ENCODE results near the gene FPR3.

Gene FPR3

DNA sequence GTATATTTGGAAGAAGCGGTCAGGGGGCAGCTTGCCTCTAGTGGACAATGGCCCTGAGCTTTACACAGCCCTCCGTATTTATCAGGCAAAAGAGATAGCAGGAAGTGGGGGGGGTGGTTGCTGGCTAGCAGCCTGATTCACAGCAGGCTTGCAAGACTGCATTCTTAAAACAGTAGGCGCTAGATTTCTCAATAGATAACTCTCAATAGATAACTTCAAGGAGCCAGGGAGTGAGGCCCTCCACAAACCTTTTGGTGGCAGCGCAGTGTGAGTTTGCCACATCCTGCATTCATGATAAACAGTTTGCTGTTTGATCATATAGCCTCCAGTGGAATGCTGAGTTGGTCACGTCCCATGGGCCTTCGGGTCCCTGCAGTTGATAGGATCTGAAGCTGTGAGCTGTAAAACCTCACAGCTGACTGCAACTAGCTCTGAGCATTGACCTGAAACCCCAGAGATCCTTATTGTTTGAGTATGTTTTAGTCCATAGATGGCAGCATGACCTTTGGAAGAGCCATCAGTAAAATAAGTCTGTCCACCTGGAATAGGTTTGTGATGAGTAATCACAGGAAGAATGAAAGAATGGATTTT lies 12.2 kb downstream of the FPR3 start:
- DNase-seq (ENCODE audit: low spot score): no peak

DNA sequence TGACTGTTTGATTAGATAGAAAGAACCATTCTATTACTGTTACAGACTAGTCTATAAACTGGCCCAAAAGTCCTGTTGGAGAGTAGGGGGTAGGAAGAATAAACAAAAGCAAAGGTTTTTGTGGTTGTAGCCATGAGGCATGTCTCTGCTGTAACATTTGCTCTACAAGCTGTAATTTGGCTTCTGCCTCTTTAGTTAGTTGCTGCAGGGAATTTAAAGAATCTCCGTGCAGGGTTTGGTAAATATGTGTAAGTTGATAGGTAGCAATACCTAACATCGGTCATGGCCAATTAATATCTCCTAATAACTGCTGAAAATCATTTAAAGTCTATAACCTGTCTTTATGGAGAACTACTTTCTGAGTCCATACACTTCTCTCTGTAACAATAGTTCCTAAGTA lies 13.0 kb downstream of the FPR3 start:
- no peak for DNase-seq (ENCODE audit: low spot score)

GRCh38 chr19:51808333-51808986 lies 13.5 kb downstream of the FPR3 start:
- DNase-seq (ENCODE audit: low spot score): no peak

GRCh38 chr19:51809787-51810186 lies 14.8 kb downstream of the FPR3 start:
- DNase-seq (ENCODE audit: low spot score): no peak

- no peak for DNase-seq (ENCODE audit: low spot score)
Measured at GRCh38 chr19:51810223-51810622, 15.3 kb downstream of the FPR3 start.

DNA sequence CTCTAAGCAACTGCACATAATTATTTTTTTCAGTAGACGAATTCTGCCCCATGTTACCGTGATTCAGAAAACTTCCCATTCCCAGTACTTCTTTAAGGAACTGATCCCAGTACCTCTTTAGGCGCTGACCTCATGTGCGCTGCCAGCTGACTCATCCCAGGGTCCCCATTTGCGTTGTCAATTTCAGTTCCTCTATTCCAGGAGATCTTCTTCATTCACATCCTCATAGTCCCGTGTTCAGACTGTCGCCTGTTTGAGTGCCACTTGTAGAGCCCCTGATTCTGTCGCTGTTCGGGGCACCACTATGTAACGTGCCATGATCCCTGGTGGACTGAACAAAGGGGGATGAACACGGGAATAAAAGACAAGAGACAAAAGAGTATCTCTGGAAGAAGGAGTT lies 16.4 kb downstream of the FPR3 start:
- DNase-seq (ENCODE audit: low spot score): no peak

DNA sequence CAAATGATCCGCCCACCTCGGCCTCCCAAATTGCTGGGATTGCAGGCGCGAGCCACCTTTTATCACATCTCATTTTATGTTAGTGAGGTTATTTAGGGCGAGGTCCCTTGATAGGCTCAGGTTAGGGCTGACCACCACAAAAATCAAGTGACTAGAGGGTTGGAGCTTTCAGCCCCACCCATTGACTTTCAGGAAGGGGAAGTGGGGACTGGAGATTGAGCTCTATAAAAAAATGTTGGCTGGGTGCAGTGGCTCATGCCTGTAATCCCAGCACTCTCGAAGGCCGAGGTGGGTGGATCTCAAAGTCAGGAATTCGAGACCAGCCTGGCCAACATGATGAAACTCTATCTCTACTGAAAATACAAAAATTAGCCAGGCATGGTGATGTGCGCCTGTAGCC lies 20.1 kb downstream of the FPR3 start:
- DNase-seq (ENCODE audit: low spot score): no peak

DNA sequence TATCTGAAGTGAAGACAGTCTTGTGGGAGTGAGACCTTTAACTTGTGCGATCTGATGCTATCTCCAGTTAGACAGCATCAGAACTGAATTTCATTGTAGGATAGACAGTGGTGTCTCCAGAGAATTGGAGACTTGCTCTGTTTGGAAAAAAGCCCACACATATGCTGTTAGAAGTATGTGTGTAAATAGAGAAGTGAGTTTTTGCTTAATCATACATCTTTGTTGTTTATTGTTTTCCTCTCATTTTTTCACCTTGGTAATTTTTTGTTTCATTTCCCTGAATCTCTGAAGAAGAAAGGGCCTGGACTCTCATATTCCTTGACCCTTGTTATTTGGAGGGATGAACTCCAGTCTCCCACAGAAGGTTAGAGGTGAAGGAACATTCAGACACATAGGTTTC lies 21.8 kb downstream of the FPR3 start:
- DNase-seq (ENCODE audit: low spot score): no peak

DNA sequence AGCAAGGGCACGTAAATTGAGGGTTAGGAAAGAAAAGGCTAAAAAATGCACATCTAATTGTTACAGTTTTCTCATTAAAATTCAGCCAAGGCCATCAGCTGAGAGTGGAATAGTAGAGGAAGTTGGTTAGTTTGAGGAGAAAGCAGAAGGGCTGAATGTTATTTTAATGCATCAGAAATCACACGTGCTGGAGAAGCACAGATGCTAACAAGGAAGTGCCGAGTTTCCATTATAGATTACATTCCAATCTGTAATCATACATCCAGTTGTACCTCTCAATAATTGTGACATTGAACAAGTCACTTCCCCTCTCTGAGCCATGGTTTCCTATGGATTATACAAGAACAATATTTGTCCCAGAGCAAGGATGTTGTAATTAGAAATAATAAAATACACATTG lies 25.1 kb downstream of the FPR3 start:
- DNase-seq (ENCODE audit: low spot score): no peak

- no peak for DNase-seq (ENCODE audit: low spot score)
Measured at GRCh38 chr19:51820831-51821446, 26.0 kb downstream of the FPR3 start.

GRCh38 chr19:51821456-51821855 lies 26.5 kb downstream of the FPR3 start:
- no peak for DNase-seq (ENCODE audit: low spot score)

DNA sequence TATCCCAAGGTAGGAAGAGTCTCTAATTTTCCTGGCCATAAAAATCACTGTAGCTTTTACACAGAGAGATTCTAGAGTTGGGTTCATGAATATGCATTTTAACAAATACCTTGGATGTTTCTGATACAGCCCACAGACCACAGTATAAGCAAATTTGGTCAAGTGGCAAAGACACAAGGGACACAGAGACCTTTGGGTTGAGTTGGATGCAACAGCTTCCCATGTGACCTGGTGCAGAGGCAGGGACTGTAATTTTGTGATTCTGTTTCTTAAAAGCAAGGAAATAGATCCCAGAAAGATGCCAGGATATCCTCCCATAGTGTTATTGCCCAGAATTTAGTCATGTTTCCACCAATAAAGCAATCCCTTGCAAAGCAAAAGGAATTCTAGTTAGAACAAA lies 27.0 kb downstream of the FPR3 start:
- no peak for DNase-seq (ENCODE audit: low spot score)

GRCh38 chr19:51822325-51822724 lies 27.4 kb downstream of the FPR3 start:
- DNase-seq (ENCODE audit: low spot score): no peak

GRCh38 chr19:51822946-51823345 lies 28.0 kb downstream of the FPR3 start:
- DNase-seq (ENCODE audit: low spot score): no peak

GRCh38 chr19:51824281-51825005 lies 29.5 kb downstream of the FPR3 start:
- DNase-seq (ENCODE audit: low spot score): no peak

DNA sequence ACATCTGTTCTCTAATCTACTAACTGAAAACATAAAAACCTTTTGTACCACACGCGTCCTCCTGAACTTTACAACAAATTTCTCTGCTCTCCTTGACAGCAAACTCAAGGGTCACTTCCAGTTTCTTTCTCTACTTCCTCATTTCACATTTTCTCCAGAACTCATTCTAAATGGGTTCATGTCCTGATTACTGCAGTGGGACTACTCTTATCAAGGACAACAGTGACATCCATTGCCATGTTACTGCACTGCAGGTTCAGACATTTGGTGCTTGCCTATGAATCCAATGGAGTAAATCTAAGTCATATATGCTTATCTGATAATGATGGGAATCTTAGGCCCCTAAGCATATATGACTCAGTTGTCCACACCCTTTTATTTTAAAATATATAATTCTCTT lies 35.3 kb downstream of the FPR3 start:
- no peak for DNase-seq (ENCODE audit: low spot score)

DNA sequence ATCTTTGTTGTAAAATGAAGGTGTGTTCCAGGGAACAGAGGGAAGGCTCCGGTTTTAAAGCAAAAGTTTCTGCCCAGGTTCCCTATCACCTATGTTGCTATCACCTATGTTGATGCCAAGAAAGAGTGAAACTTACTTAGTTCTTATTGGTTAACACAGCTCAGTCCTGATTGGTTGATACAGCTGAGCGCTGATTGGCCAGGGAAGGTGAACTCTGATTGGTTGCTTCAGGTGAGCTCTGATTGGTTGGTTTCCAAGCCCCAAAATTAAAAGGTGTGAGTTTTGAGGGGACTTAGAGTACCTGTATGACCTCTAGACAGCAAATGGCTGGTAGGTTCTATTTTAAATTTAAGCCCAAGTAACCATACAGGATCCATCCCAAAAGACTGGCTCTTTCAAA lies 42.2 kb downstream of the FPR3 start:
- DNase-seq (ENCODE audit: low spot score): no peak

DNA sequence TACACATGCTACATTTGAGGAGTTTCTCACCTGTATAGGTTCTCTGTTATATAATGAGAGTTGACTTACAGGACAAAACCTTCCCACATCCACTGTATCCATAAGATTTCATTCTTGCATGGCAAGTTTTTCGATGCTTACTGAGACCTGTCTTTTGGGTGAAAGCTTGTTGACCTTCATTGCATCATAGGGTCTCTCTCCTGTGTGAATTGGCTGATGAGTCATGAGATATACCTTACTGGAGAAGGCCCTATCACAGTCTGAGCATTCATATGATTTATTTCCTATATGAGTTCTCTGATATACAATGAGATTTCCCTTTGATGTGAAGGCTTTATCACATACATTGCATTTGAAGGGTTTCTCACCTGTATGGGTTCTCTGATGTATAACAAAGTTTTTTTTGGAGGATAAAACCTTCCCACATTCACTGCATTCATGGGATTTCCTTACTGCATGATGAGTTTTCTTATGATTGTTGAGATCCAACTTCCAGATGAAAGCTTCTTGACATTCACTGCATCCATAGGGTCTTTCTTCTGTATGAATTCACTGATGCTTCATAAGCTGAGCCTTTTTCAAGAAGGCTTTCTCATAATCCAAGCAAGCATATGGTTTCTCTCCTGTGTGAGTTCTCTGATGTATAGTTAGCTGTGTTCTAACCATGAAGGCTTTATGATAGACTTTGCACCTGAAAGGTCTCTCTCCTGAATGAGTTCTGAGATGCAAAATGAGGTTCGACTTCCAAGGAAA lies 67.1 kb downstream of the FPR3 start:
- no peak for DNase-seq (ENCODE audit: low spot score)

DNA sequence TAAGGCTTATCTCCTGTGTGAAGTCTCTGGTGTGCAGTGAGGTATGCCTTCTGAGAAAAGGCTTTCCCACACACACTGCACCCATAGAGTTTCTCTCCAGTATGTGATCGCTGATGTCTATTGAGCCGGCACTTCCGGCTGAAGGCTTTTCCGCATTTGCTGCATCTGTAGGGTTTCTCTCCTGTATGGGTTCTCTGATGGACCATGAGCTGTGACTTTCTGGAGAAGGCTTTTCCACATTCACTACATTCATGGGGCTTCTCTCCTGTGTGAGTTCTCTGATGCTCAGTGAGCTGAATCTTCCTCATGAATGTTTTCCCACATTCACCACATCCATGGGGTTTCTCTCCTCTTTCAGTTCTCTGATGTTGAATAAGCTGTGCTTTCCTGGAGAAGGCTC lies 78.1 kb downstream of the FPR3 start:
- no peak for DNase-seq (ENCODE audit: low spot score)
